Tibial nerve (tissue), 4 donors: ENCODE results near the gene POLDIP3. TPM values are rescaled to one million over a fixed set of nuclear protein-coding genes. Genes with fewer than 3 reads are reported as not detected.
"Not testable (repeated sequence)": the region's sequence is repeated elsewhere in the genome, so short reads cannot be mapped to it uniquely, and the experiment has no call there.

Experiments
- DNase-seq, 2 donors: peaks; one replicate each; pipeline ENCODE4 v3.0.0-alpha.2; 2019; ENCODE audit warnings: low spot score in 2 of 2
- H3K27ac ChIP-seq, 4 donors: fragments of 200-600 bp; sonication (generic) in 3 of 4; one replicate each; pipeline ENCODE4 v1.5.1; 2017 to 2019; ENCODE audit warnings: mild to moderate bottlenecking in 1 of 4
- H3K27me3 ChIP-seq, 2 donors: fragments of 200-600 bp; sonication (generic) in 1 of 2; one replicate each; pipeline versions ENCODE4 v1.5.1 to v1.6.0; 2017 to 2019
- H3K36me3 ChIP-seq, 3 donors: fragments of 200-600 bp; sonication (generic); one replicate each; pipeline ENCODE4 v1.5.1; 2018 to 2019
- H3K4me1 ChIP-seq, 4 donors: fragments of 200-600 bp; sonication (generic) in 3 of 4; one replicate each; pipeline ENCODE4 v1.5.1; 2017 to 2019
- H3K4me3 ChIP-seq, 4 donors: fragments of 200-600 bp; sonication (generic) in 3 of 4; one replicate each; pipeline ENCODE4 v1.5.1; 2017 to 2019; ENCODE audit warnings: mild to moderate bottlenecking in 1 of 4, moderate library complexity in 1 of 4
- H3K9me3 ChIP-seq, 4 donors: fragments of 200-600 bp; sonication (generic) in 3 of 4; one replicate each; pipeline ENCODE4 v1.5.1; 2017 to 2019
- EP300 ChIP-seq, 2 donors: sonication (generic); formaldehyde crosslinking; IDR thresholded peaks; one replicate each; pipeline ENCODE4 v1.6.1; 2017; ENCODE audit warnings: antibody characterized with exemption in 2 of 2, mild to moderate bottlenecking in 1 of 2
- POLR2A ChIP-seq, 2 donors: fragments of 450-650 bp; IDR thresholded peaks; one replicate each; pipeline ENCODE4 v1.6.1; 2017; ENCODE audit warnings: antibody characterized with exemption in 2 of 2, mild to moderate bottlenecking in 2 of 2, moderate library complexity in 2 of 2
- WGBS, 2 donors: methylation state at CpG; one replicate each; pipeline ENCODE4 v1.1.5; 2018; 5-methylcytosine and 5-hydroxymethylcytosine counted together
- total RNA-seq, 4 donors: library from RNA; depleted of rRNA; stranded (reverse); fragments of >200 nt; gene quantifications; one replicate each; pipeline ENCODE4 v1.1.0, GENCODE V29; 2016
- TF ChIP-seq, protein P1 (sequence below), 5 experiments: fragments of 200-600 bp in 3 of 5; fragments of 450-650 bp in 2 of 5; sonication (generic) in 3 of 5; IDR thresholded peaks; one replicate each; pipeline ENCODE4 v1.5.1; 2016 to 2019; ENCODE audit warnings: antibody characterized with exemption in 5 of 5, mild to moderate bottlenecking in 3 of 5, moderate library complexity in 2 of 5

The POLDIP3 gene
- total RNA-seq, 4 donors from 2014 or later: 47.4 to 49.2 (median 48.5) TPM

DNA sequence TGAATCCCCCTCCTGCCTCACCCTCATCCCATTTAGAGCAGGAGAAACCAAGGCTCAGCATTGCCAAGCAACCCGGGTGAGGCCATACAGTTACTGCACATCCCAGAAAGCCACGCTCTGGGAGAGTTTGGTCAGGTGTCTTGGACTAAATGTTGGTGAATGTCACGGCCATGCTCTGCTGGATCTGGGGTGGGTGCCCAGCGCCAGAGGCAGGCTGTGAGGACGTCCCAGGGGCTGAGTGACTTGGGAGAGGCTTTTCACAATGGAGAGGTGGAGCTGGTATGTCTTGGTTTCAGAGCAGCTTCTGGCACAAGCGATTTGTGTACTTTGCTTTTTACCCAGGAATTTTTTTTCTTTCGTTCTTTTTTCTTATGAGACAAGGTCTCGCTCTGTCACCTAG, 54.3 kb downstream of the POLDIP3 start:
- H3K27ac ChIP-seq: no peak overlapping the region
- H3K4me3 ChIP-seq: no peak overlapping the region
- no peaks in the 10 kb centered on the region for H3K27me3 ChIP-seq
- peaks cover 0 to 9% (median 0%) of the 10 kb centered on the region in 3 donors for H3K36me3 ChIP-seq
- DNase-seq: no peak
- peaks cover 0 to 13% (median 5%) of the 10 kb centered on the region in 4 donors for H3K4me1 ChIP-seq
- no peaks in the 10 kb centered on the region for H3K9me3 ChIP-seq
- TF ChIP-seq, protein P1, sequence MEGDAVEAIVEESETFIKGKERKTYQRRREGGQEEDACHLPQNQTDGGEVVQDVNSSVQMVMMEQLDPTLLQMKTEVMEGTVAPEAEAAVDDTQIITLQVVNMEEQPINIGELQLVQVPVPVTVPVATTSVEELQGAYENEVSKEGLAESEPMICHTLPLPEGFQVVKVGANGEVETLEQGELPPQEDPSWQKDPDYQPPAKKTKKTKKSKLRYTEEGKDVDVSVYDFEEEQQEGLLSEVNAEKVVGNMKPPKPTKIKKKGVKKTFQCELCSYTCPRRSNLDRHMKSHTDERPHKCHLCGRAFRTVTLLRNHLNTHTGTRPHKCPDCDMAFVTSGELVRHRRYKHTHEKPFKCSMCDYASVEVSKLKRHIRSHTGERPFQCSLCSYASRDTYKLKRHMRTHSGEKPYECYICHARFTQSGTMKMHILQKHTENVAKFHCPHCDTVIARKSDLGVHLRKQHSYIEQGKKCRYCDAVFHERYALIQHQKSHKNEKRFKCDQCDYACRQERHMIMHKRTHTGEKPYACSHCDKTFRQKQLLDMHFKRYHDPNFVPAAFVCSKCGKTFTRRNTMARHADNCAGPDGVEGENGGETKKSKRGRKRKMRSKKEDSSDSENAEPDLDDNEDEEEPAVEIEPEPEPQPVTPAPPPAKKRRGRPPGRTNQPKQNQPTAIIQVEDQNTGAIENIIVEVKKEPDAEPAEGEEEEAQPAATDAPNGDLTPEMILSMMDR (IDR thresholded peaks at IDR 0.05): no peak
- no peak for TF ChIP-seq EP300 (IDR thresholded peaks at IDR 0.05)
- TF ChIP-seq POLR2A (IDR thresholded peaks at IDR 0.05): no peak
- 76 to 84% methylated on average over 8 of the region's 8 CpGs for WGBS, 2 donors

DNA sequence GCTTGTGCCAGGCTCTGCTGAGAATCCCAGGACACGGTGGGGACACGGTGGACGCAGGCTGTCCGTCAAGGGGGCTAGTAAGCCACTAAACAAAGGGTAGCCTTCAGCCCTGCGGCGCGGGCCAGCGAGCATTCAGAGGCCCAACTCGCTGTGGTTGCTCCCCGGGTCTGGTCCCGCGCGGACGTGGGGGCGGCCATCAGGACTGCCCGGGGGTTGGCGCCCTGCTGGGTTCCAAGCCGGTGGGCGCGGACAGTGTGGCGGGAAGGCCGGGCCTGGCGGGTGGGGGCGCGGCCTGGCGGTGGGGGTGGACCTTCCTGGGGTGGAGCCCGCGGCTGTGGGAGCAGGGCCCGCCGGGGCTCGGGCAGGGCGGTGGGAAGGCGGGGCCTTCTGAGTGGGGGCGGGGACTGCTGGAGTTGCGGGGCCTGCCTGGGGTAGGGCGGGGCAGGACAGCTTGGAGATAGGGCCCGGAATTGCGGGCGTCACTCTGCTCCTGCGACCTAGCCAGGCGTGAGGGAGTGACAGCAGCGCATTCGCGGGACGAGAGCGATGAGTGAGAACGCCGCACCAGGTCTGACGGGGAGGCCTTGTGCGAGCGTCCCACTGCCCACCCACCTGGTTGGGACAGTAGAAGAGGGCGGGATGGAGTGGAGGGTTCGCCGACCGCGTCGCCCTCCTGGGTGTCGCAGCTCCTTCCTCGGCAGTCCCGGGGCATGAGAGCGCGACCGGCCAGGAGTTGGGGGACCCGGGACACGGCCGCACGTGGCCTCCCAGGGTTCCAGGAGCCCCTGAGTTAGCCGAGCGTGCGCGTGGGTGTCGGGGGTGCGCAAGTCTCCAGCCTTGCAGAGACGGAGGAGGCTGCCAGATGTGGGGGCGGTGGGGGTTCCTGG, 61.0 kb downstream of the POLDIP3 start, which contains the start of gene SERHL2:
SERHL2 (plus strand) TSS at position 482 of the 887 bp plus-strand sequence; CDS start at position 547, 65 bp downstream.
- TF ChIP-seq EP300 (IDR thresholded peaks at IDR 0.05) (peak in 1 of 2 donors; percentile 42), POLR2A (IDR thresholded peaks at IDR 0.05) (peak in 1 of 2 donors; percentile 47)
- TF ChIP-seq, protein P1 (IDR thresholded peaks at IDR 0.05): no peak
- H3K27ac ChIP-seq: peak within 1 kb of the TSS in 3 of 4 donors; percentile 33 to 75 (median 50)
- 3% methylated on average over 54 to 64 of the region's 75 CpGs for WGBS, 2 donors

DNA sequence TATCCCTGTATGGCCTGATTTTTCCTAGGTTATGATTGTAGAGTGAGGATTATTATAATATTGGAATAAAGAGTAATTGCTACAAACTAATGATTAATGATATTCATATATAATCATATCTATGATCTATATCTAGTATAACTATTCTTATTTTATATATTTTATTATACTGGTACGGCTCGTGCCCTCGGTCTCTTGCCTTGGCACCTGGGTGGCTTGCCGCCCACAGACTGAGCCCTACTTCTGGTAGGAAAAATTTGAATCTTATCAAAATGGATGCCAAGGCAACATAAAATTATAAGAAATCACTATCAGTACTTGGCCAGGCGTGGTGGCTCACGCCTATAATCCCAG, 62.4 kb downstream of the POLDIP3 start:
- 91 to 93% methylated on average over 6 of the region's 6 CpGs for WGBS, 2 donors
- H3K4me1 ChIP-seq: peaks cover 0 to 18% (median 5%) of the 10 kb centered on the region in 4 donors
- peak overlapping the region in 1 of 4 donors; percentile 68 for H3K27ac ChIP-seq
- H3K9me3 ChIP-seq, H3K27me3 ChIP-seq, DNase-seq, H3K4me3 ChIP-seq, H3K36me3 ChIP-seq: not testable (repeated sequence)

More for the DNA sequence above, 61.0 kb downstream of the POLDIP3 start, which contains the start of gene SERHL2:
- peak; percentile 77 to 92 for DNase-seq
- H3K9me3 ChIP-seq: no peaks in the 10 kb centered on the region
- no peaks in the 10 kb centered on the region for H3K36me3 ChIP-seq
- peak within 1 kb of the TSS; percentile 51 to 75 (median 54) for H3K4me3 ChIP-seq
- H3K27me3 ChIP-seq: no peaks in the 10 kb centered on the region
- H3K4me1 ChIP-seq: peaks cover 0 to 18% (median 5%) of the 10 kb centered on the region in 4 donors

DNA sequence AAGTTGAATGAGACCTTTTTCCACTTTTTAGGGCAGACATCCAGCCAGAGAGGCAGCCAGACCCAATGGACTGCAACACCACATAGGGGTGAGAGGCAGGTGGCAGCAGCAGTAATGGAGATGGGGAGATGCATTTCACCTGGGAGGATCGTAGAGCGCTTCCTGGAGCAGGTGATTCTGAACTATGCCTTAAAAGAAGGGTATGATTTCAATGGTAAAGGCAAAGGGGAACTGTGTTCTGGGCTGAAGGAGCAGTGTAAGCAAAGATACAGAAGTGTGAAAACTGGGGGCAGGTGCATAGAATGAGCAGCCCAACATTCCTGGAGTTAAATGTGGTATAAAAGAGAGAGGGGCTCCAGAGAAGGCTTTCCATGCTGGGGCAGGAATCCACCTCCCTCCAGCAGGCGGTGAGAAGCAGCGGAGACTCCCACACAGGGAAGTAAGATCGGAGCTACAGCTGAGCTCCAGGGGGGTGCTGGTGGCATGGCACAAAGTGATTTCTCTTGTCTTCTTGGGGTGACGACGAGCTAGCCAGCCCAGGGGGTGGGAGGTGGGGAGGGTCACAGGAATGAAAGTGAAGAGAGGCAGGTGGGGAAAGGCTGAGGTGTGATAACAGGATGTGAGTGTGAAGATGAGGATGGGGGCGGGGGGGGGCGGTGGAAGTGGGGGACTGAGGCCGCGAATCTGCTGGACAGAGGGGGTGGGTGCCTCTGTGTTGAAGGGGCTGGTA, 65.2 kb downstream of the POLDIP3 start:
- WGBS, 2 donors: 76 to 81% methylated on average over 11 of the region's 11 CpGs
- Histone ChIP-seq H3K27me3 (no peaks in the 10 kb centered on the region), H3K4me3 (no peak overlapping the region), H3K27ac (no peak overlapping the region), H3K9me3 (no peaks in the 10 kb centered on the region), H3K36me3 (no peaks in the 10 kb centered on the region), H3K4me1 (peaks cover 0 to 16% (median 5%) of the 10 kb centered on the region in 4 donors)
- TF ChIP-seq POLR2A (IDR thresholded peaks at IDR 0.05): no peak
- TF ChIP-seq, protein P1 (IDR thresholded peaks at IDR 0.05): no peak
- no peak for TF ChIP-seq EP300 (IDR thresholded peaks at IDR 0.05)
- no peak for DNase-seq

DNA sequence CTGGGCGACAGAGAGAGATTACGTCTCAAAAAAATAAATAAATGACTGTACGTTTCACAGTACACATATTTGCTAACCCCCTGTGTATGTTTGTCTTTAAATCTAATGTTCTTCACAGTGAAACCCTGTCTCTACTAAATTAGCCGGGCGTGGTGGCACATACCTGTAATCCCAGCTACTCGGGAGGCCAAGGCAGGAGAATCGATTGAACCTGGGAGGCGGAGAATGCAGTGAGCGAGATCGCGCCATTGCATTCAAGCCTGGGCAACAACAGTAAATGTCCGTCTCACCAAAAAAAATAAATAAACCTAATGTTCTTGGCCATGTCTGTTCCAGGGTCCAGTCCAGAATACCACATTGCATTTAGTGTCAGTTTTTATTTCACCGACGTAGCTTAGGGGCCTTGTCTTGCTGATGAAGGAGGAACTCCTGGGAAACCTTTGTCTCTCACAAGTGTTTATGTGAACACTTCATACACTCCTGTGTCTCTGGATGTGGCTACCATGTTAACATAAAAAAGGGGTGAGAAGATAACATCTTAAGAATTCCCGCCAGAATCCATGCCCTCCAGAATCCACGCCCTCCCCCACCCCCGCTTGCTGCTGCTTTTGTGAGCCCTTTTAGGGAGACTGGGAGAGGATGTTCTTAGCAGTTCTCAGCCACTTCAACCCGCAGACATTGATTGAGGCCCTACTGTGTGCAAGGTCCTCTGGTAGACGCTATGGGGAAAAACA, 65.9 kb downstream of the POLDIP3 start:
- no peaks in the 10 kb centered on the region for H3K36me3 ChIP-seq
- TF ChIP-seq EP300 (IDR thresholded peaks at IDR 0.05) (no peak), POLR2A (IDR thresholded peaks at IDR 0.05) (no peak)
- TF ChIP-seq, protein P1 (IDR thresholded peaks at IDR 0.05): no peak
- peaks cover 0 to 9% (median 0%) of the 10 kb centered on the region in 4 donors for H3K4me1 ChIP-seq
- 77 to 83% methylated on average over 19 of the region's 19 CpGs for WGBS, 2 donors
- no peaks in the 10 kb centered on the region for H3K9me3 ChIP-seq
- H3K27me3 ChIP-seq: no peaks in the 10 kb centered on the region
- no peak for DNase-seq
- no peak overlapping the region for H3K27ac ChIP-seq
- H3K4me3 ChIP-seq: no peak overlapping the region

DNA sequence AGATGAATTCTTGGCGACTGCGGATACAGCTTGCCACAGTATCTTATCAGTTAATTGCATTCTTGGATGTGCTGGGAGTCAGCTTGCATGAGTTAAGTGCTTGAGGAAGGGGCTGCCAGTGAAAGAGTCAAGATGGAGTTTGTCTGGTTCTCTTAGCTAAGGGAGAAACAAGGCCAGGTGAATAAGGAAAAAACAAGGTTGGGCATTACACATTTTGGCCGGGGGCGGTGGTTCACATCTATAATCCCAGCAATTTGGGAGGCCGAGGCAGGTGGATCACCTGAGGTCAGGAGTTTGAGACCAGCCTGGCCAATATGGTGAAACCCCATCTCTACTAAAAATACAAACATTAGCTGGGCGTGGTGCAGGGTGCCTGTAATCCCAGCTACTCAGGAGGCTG, 66.6 kb downstream of the POLDIP3 start:
- DNase-seq, H3K4me3 ChIP-seq, H3K27me3 ChIP-seq, H3K9me3 ChIP-seq, H3K36me3 ChIP-seq, H3K27ac ChIP-seq, H3K4me1 ChIP-seq: not testable (repeated sequence)
- WGBS, 2 donors: 73 to 77% methylated on average over 6 of the region's 6 CpGs
